SH-SY5Y (cell line): ENCODE data around the gene IRGC.

Experiments
- GATA2 ChIP-seq: IDR thresholded peaks from 2 replicates; pipeline ENCODE4 v1.6.1; 2011; ENCODE audit warnings: mild to moderate bottlenecking, low read depth, low read length
- GATA3 ChIP-seq: IDR thresholded peaks from 2 replicates; pipeline ENCODE4 v1.6.1; 2011; ENCODE audit warnings: low read depth, mild to moderate bottlenecking, low read length, moderate library complexity

IRGC gene

GRCh38 chr19:43715776-43716175 is at the start of gene IRGC:
Gene IRGC (plus strand): TSS chr19:43716076. CDS start chr19:43718559, 2,483 bp downstream.
- TF ChIP-seq GATA3 (no peak), GATA2 (no peak)

GRCh38 chr19:43667126-43667875 is 48.6 kb upstream of the IRGC start:
- no peak for TF ChIP-seq GATA3
- no peak for TF ChIP-seq GATA2

- no peak for TF ChIP-seq GATA3
- 0 out of 2 replicates have a peak, but pooled peaks have one; percentile 8 for TF ChIP-seq GATA2
Observed at GRCh38 chr19:43667876-43668405, 47.9 kb upstream of the IRGC start.

- TF ChIP-seq GATA2: no peak
- no peak for TF ChIP-seq GATA3
Observed at GRCh38 chr19:43668406-43669109, 47.3 kb upstream of the IRGC start.

GRCh38 chr19:43672061-43672679 is 43.7 kb upstream of the IRGC start:
- no peak for TF ChIP-seq GATA2
- TF ChIP-seq GATA3: no peak

GRCh38 chr19:43673637-43674036 is 42.2 kb upstream of the IRGC start:
- TF ChIP-seq GATA2: no peak
- no peak for TF ChIP-seq GATA3

- TF ChIP-seq GATA3 (no peak), GATA2 (no peak)
Observed at GRCh38 chr19:43674183-43674582, 41.7 kb upstream of the IRGC start.

- TF ChIP-seq GATA3 (no peak), GATA2 (no peak)
Observed at GRCh38 chr19:43674596-43674995, 41.3 kb upstream of the IRGC start.

GRCh38 chr19:43675269-43675879 is 40.5 kb upstream of the IRGC start:
- TF ChIP-seq GATA3 (no peak), GATA2 (no peak)

- TF ChIP-seq GATA2: no peak
- TF ChIP-seq GATA3: no peak
Observed at GRCh38 chr19:43675906-43676305, 40.0 kb upstream of the IRGC start.

- no peak for TF ChIP-seq GATA2
- no peak for TF ChIP-seq GATA3
Observed at GRCh38 chr19:43678512-43679261, 37.2 kb upstream of the IRGC start.

- TF ChIP-seq GATA2: no peak
- TF ChIP-seq GATA3: no peak
Observed at GRCh38 chr19:43681821-43682220, 34.1 kb upstream of the IRGC start.

- TF ChIP-seq GATA3: no peak
- no peak for TF ChIP-seq GATA2
Observed at GRCh38 chr19:43682824-43683661, 32.8 kb upstream of the IRGC start.
